Measurements from ENCODE around the gene CLDN4. TPM values are rescaled to one million over a fixed set of nuclear protein-coding genes. Genes with fewer than 3 reads are reported as not detected.

CLDN4 gene
- total and polyA plus RNA-seq, 9 of the 15 experiments (the other 6 are each of a cell fraction or from before 2014, with no cell fraction given) = 0.05 to 0.60 (median 0.06) TPM; not detected in 3

GRCh38 chr7:73852500-73852899, 21.7 kb downstream of the CLDN4 start:
- Histone ChIP-seq H3K79me2 (ENCODE audit: control insufficient read depth, insufficient read depth, low read length) (no peaks in the 10 kb centered on the region), H3K4me3 (no peak overlapping the region), H3K4me2 (ENCODE audit: insufficient read depth, low read length) (no peak overlapping the region), H3K9me1 (ENCODE audit: control insufficient read depth, insufficient read depth, low read length) (peaks cover 3% of the 10 kb centered on the region), H3K4me1 (replicated peaks in 1 of 2; ENCODE audit: control insufficient read depth in 2 of 2, insufficient read depth in 2 of 2, low read length in 2 of 2) (peaks cover 32 to 38% of the 10 kb centered on the region in 2 experiments), H3K36me3 (ENCODE audit: control insufficient read depth, insufficient read depth, low read length) (no peaks in the 10 kb centered on the region), H2AFZ (ENCODE audit: low read depth, low read length) (no peak overlapping the region), H3K9ac (ENCODE audit: insufficient read depth in 1 of 2, low read depth in 2 of 2, low read length in 2 of 2) (no peak overlapping the region), H3K9me3 (replicated peaks; ENCODE audit: control insufficient read depth, insufficient read depth, low read depth, low read length) (no peaks in the 10 kb centered on the region), H4K20me1 (replicated peaks; ENCODE audit: control insufficient read depth, insufficient read depth, low read length) (peaks cover 4% of the 10 kb centered on the region; the same call in 1 of the 2 replicates), H3K27ac (ENCODE audit: extremely low read depth, low read depth, low read length) (no peak overlapping the region), H3K27me3 (ENCODE audit: control insufficient read depth in 2 of 2, insufficient read depth in 2 of 2, low read length in 2 of 2) (peaks cover 0 to 12% of the 10 kb centered on the region in 2 experiments; a peak in 2 of 5 replicates)
- TF ChIP-seq LCOR (CRISPR knock-in tag; IDR thresholded peaks at IDR 0.05) = no peak
- TF ChIP-seq ZNF316 (IDR thresholded peaks at IDR 0.05) = peak; percentile 20; the same call in 1 of the 2 replicates
- TF ChIP-seq ZC3H4 (CRISPR knock-in tag; IDR thresholded peaks at IDR 0.05; ENCODE audit: borderline replicate concordance) = no peak
- TF ChIP-seq CREB3L1 (IDR thresholded peaks at IDR 0.05; ENCODE audit: borderline replicate concordance, low read depth) = no peak
- peak in 1 of 3 experiments; percentile 38; a peak in 3 of 6 replicates for TF ChIP-seq CTCF (IDR thresholded peaks at IDR 0.05 in 2 of 3, conservative IDR thresholded peaks at IDR 0.05 in 1 of 3; ENCODE audit: insufficient read depth in 2 of 3, low read depth in 1 of 3, low read length in 3 of 3)
- no peak for TF ChIP-seq FOXJ3 (CRISPR knock-in tag; IDR thresholded peaks at IDR 0.05)
- TF ChIP-seq SRSF1 (IDR thresholded peaks at IDR 0.05; ENCODE audit: low read depth, low read length) = no peak
- FAIRE-seq (no peak), DNase-seq (ENCODE audit: extremely low read depth in 1 of 4, low spot score in 3 of 4) (no peak), ATAC-seq (no peak)
- intact Hi-C loops (cut with micrococcal nuclease) (loop anchor here (5.0 kb wide), 1 partner anchor 240 kb away; no protein-coding TSS in a partner anchor), in situ Hi-C loops (cut with MboI) (loop anchor here (5.0 kb wide), 1 partner anchor 245 kb away; no protein-coding TSS in a partner anchor)
- WGBS (ENCODE audit: insufficient coverage, low coverage, missing lambda C conversion rate) = 30% methylated on average over 5 of the region's 5 CpGs
- ChIA-PET POLR2A (no interaction called here), CTCF (ENCODE audit: low intra/inter-chr PET ratio) (no interaction called here)
- no TSS peak for BruUV-seq (replicated peaks)

All from K562 (cell line).